Measurements from ENCODE around the gene ADAM10.

ADAM10 gene

GRCh38 chr15:58710701-58711100, 38.8 kb downstream of the ADAM10 start:
- no peak for DNase-seq

- no peak for DNase-seq
Measured at GRCh38 chr15:58707397-58707796, 42.1 kb downstream of the ADAM10 start.

- no peak for DNase-seq
Measured at GRCh38 chr15:58705105-58705504, 44.4 kb downstream of the ADAM10 start.

- no peak for DNase-seq
Measured at GRCh38 chr15:58704155-58704865, 45.2 kb downstream of the ADAM10 start.

GRCh38 chr15:58703610-58704009, 45.9 kb downstream of the ADAM10 start:
- DNase-seq: no peak

GRCh38 chr15:58702233-58702632, 47.3 kb downstream of the ADAM10 start:
- no peak for DNase-seq

- DNase-seq: no peak
Measured at GRCh38 chr15:58701376-58701775, 48.1 kb downstream of the ADAM10 start.

- DNase-seq: no peak
Measured at GRCh38 chr15:58699769-58700168, 49.7 kb downstream of the ADAM10 start.

- no peak for DNase-seq
Measured at GRCh38 chr15:58698887-58699641, 50.4 kb downstream of the ADAM10 start.

- DNase-seq: no peak
Measured at GRCh38 chr15:58697220-58697619, 52.3 kb downstream of the ADAM10 start.

- no peak for DNase-seq
Measured at GRCh38 chr15:58696738-58697137, 52.8 kb downstream of the ADAM10 start.

GRCh38 chr15:58694641-58695398, 54.7 kb downstream of the ADAM10 start:
- no peak for DNase-seq

- DNase-seq: peak in 1 of 6 experiments; percentile 2
Measured at GRCh38 chr15:58690703-58691102, 58.8 kb downstream of the ADAM10 start.

- no peak for DNase-seq
Measured at GRCh38 chr15:58689646-58690045, 59.9 kb downstream of the ADAM10 start.

- DNase-seq: no peak
Measured at GRCh38 chr15:58686286-58686685, 63.2 kb downstream of the ADAM10 start.

- no peak for DNase-seq
Measured at GRCh38 chr15:58684751-58685150, 64.8 kb downstream of the ADAM10 start.

GRCh38 chr15:58684036-58684710, 65.3 kb downstream of the ADAM10 start:
- DNase-seq: no peak

GRCh38 chr15:58682234-58682633, 67.3 kb downstream of the ADAM10 start:
- DNase-seq: no peak

GRCh38 chr15:58678683-58679082, 70.8 kb downstream of the ADAM10 start:
- no peak for DNase-seq

- DNase-seq: no peak
Measured at GRCh38 chr15:58677426-58677825, 72.1 kb downstream of the ADAM10 start.

- no peak for DNase-seq
Measured at GRCh38 chr15:58676766-58677165, 72.7 kb downstream of the ADAM10 start.

- no peak for DNase-seq
Measured at GRCh38 chr15:58671186-58671585, 78.3 kb downstream of the ADAM10 start.

- no peak for DNase-seq
Measured at GRCh38 chr15:58669108-58669507, 80.4 kb downstream of the ADAM10 start.

All from stimulated activated naive CD4-positive, alpha-beta T cell (primary cell).